Measurements from ENCODE around the gene CPT1A.

Gene CPT1A

DNA sequence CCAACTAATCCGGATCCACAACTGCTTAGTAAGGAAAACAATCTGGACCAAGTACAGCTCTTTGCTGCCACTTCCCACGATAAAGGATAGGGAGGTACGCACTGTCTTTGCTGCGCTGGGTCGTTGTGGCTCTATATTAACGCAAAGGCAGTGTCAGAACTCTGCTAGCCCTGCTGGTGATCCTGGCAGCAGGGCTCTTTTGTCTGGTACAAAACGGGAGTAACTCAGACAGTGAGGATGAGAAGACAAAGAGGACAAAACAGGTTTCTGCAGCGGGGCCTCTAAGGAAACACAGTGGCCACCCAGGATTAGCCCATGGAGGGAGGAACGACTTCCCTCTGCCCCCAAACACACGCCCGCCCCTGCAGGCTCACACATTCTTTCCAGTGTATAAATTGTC is 131.3 kb downstream of the CPT1A start:
- TF ChIP-seq, protein P1, sequence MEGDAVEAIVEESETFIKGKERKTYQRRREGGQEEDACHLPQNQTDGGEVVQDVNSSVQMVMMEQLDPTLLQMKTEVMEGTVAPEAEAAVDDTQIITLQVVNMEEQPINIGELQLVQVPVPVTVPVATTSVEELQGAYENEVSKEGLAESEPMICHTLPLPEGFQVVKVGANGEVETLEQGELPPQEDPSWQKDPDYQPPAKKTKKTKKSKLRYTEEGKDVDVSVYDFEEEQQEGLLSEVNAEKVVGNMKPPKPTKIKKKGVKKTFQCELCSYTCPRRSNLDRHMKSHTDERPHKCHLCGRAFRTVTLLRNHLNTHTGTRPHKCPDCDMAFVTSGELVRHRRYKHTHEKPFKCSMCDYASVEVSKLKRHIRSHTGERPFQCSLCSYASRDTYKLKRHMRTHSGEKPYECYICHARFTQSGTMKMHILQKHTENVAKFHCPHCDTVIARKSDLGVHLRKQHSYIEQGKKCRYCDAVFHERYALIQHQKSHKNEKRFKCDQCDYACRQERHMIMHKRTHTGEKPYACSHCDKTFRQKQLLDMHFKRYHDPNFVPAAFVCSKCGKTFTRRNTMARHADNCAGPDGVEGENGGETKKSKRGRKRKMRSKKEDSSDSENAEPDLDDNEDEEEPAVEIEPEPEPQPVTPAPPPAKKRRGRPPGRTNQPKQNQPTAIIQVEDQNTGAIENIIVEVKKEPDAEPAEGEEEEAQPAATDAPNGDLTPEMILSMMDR (IDR thresholded peaks at IDR 0.05; ENCODE audit: insufficient read depth, low read depth, low read length, missing control alignments) = no peak
- H3K4me3 ChIP-seq (ENCODE audit: low read depth, low read length) = no peak overlapping the region
- DNase-seq (ENCODE audit: low read depth) = no peak

DNA sequence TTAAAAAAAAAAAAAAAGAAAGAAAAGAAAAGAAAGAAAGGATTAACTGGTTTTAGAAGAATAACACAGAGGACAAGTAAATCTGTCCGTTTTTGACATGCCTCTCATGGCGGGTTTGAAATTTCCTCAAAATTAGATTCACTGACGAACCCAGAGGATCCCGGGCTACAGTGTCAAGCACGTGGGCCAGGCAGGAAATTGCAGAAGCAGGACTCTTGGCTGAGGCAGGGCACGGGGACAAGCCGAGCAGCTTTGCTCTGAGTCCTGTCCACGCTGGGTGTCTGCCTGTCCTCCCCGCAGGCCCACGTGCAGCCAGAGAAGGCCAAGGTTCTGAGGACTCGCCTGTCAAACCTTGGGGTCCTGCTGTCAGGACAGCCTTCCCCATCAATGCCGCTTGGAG is 132.7 kb downstream of the CPT1A start:
- DNase-seq (ENCODE audit: low read depth) = no peak
- H3K4me3 ChIP-seq (ENCODE audit: low read depth, low read length) = no peak overlapping the region
- TF ChIP-seq, protein P1 (IDR thresholded peaks at IDR 0.05; ENCODE audit: insufficient read depth, low read depth, low read length, missing control alignments) = no peak

DNA sequence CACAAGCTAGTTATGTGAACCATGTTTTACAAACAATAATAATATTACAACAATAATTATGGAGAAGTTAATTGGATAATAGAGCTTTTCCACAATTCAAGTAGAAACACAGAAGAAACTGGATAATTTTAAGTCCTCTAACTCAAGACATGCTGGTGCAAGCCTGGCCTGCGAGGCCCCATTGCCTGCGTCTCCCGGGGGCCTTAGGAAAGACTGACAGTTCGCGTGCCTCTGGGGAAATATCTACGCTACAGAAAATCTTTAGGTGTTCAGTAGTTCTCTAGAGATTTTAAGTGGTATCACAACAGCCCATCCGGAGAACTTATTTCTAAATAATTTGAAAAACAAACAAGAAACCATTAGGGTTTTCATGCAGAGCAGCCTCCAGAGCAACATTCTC is 134.2 kb downstream of the CPT1A start:
- DNase-seq (ENCODE audit: low read depth) = no peak
- no peak overlapping the region for H3K4me3 ChIP-seq (ENCODE audit: low read depth, low read length)
- TF ChIP-seq, protein P1 (IDR thresholded peaks at IDR 0.05; ENCODE audit: insufficient read depth, low read depth, low read length, missing control alignments) = no peak

DNA sequence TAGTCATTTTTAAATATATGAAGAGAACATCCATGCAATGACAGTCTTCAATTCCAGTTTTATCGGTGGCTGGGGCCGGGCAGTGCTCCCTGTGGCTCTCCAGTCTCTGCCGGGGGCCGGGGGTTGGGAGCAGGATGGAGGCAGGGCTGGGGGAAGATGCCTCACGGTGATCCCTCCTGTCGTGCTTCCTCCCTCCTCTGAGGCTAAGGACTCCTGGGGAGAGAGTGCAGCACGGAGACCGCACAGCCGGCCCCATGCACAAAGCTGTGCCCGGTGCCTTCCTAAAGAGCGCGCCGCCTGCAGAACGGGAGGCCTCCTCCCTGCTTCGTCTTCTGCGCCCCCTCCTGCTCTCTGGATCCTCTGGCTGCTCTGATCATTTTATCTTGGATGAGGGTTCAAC is 136.8 kb downstream of the CPT1A start:
- TF ChIP-seq, protein P1 (IDR thresholded peaks at IDR 0.05; ENCODE audit: insufficient read depth, low read depth, low read length, missing control alignments) = no peak
- no peak for DNase-seq (ENCODE audit: low read depth)
- no peak overlapping the region for H3K4me3 ChIP-seq (ENCODE audit: low read depth, low read length)

Measured in GM12865 (cell line).